ENCODE data around the gene RIMS1.

Gene RIMS1

DNA sequence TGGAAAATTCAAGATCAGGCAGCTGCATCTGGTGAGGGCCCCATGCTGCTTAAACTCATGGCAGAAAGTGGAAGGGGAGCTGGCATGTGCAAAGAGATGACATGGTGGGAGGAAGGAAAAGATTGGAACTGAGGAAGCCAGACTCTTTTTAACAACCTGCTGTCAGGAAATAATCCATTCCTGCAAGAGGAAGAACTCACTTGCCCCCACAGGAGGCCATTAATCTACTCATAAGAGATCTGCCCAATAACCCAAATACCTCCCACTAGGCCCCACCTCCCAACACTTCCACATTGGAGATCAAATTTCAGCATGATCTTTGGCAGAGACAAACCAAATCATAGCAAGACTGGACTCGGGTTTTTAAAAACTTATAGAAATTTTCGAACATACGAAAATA, 535.0 kb downstream of the RIMS1 start:
- no peak for TF ChIP-seq Cebpa-rat (IDR thresholded peaks at IDR 0.05)
- no peaks in the 10 kb centered on the region for H4K20me1 ChIP-seq
- no peaks in the 10 kb centered on the region for H3K9me3 ChIP-seq (replicated peaks in 1 of 11)
- H3K27ac ChIP-seq, result no peak overlapping the region
- no peak overlapping the region for H3K4me3 ChIP-seq
- no peaks in the 10 kb centered on the region for H3K36me3 ChIP-seq
- no peaks in the 10 kb centered on the region for H3K27me3 ChIP-seq
- no peaks in the 10 kb centered on the region for H3K4me1 ChIP-seq
- H3K9ac ChIP-seq, result no peak overlapping the region
- H3K4me2 ChIP-seq, result no peak overlapping the region

DNA sequence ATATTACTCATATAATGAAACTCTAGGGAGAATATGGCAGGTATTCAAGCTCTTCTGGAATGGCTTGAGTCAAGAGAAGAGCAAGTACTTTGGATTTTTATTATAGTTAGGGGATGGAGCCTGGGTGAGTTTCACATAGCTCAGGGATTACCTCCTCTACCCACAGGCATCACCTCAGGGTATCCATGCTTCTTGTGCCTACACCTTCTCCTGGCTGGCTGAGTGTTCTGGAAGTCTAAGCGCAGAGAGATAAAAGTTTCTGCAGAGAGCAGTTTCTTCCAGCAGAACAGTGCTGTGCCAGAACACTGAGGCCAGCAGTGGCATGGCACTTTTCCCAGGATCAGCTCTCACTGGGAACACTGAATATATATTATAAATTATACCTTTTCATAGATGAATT, 535.8 kb downstream of the RIMS1 start:
- TF ChIP-seq Cebpa-rat (IDR thresholded peaks at IDR 0.05), result no peak
- H3K9ac ChIP-seq, result no peak overlapping the region
- no peak overlapping the region for H3K27ac ChIP-seq
- no peak overlapping the region for H3K4me3 ChIP-seq
- H3K9me3 ChIP-seq (replicated peaks in 1 of 11), result no peaks in the 10 kb centered on the region
- no peaks in the 10 kb centered on the region for H4K20me1 ChIP-seq
- no peak overlapping the region for H3K4me2 ChIP-seq
- H3K36me3 ChIP-seq, result no peaks in the 10 kb centered on the region
- no peaks in the 10 kb centered on the region for H3K4me1 ChIP-seq
- H3K27me3 ChIP-seq, result no peaks in the 10 kb centered on the region

DNA sequence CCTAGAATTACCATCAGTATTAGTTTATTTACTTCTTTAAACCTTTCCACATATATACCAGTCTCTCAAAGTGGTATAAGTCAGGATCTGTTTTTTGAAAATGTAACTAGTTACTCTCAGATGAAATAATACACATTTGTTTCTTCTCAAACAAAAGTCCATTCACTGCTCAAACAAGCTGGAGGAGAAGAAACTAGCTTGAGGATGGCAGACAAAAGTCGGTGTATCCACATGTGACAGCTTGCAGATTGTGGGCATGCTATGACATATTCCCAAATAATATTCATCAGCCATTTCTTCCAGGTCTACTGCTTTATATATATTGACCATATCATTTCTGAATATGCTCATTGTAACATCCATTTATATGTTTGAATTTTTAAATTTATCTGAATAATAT, 538.1 kb downstream of the RIMS1 start:
- H3K4me2 ChIP-seq, result no peak overlapping the region
- no peak overlapping the region for H3K27ac ChIP-seq
- H4K20me1 ChIP-seq, result no peaks in the 10 kb centered on the region
- no peaks in the 10 kb centered on the region for H3K4me1 ChIP-seq
- no peaks in the 10 kb centered on the region for H3K9me3 ChIP-seq (replicated peaks in 1 of 11)
- H3K9ac ChIP-seq, result no peak overlapping the region
- no peaks in the 10 kb centered on the region for H3K27me3 ChIP-seq
- H3K4me3 ChIP-seq, result no peak overlapping the region
- TF ChIP-seq Cebpa-rat (IDR thresholded peaks at IDR 0.05), result no peak
- no peaks in the 10 kb centered on the region for H3K36me3 ChIP-seq

DNA sequence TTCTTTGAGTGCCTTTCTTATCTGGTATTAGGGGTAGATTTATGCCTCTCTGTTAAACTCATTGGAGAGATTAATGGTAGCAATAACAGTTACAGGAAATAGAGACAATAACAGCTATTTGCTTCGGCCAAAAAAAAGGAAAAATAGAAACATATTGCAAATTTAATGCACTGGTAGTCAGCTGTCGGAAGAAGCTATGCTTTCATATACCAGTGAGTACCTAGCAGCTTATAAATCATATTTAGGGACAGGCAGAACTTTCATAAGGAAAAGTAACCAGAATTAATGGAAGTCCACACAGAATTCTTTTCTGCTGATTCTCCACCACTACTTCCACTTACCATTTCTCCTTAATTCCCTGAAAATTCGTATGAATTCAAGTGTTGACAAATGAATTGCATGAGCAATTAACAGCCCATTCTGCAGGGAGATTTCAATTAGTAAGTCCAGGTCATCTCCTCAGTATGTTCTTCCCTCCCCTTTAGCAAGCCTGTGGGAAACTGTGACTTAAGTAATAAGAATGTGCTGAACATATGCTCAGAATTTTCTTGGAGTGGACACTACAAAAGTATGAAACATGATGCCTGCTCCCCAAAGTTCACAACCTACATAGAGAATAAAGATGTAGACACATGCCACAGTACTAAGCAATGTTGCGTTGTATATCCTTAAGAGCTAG, 538.8 kb downstream of the RIMS1 start:
- Histone ChIP-seq H3K36me3 (no peaks in the 10 kb centered on the region), H3K27ac (no peak overlapping the region), H4K20me1 (no peaks in the 10 kb centered on the region), H3K9me3 (replicated peaks in 1 of 11) (no peaks in the 10 kb centered on the region), H3K4me3 (no peak overlapping the region), H3K27me3 (no peaks in the 10 kb centered on the region), H3K4me1 (no peaks in the 10 kb centered on the region), H3K9ac (no peak overlapping the region), H3K4me2 (no peak overlapping the region)
- no peak for TF ChIP-seq Cebpa-rat (IDR thresholded peaks at IDR 0.05)

DNA sequence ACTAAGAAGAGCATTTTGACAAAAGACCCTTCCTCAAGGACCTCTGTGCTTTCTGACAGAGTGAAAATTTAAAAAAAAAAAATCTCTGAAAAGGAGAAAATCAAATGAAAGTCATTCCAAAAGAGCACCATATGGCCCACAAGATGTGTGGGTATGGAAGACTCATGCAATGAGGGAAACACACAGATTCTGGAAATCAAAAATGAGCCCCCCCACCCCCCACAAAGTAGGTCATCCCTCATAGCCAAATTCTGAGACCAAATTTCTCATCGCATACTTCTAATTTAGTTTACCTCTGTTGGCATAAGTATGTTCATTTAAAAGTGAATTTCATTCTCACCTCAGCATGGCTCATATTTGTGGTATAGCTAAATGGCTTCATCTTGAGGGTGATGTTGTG, 554.3 kb downstream of the RIMS1 start:
- Histone ChIP-seq H3K4me3 (no peak overlapping the region), H3K27ac (no peak overlapping the region), H3K9me3 (replicated peaks in 1 of 11) (no peaks in the 10 kb centered on the region), H3K27me3 (no peaks in the 10 kb centered on the region), H4K20me1 (no peaks in the 10 kb centered on the region), H3K4me2 (no peak overlapping the region), H3K4me1 (no peaks in the 10 kb centered on the region), H3K36me3 (no peaks in the 10 kb centered on the region), H3K9ac (no peak overlapping the region)
- no peak for TF ChIP-seq Cebpa-rat (IDR thresholded peaks at IDR 0.05)

DNA sequence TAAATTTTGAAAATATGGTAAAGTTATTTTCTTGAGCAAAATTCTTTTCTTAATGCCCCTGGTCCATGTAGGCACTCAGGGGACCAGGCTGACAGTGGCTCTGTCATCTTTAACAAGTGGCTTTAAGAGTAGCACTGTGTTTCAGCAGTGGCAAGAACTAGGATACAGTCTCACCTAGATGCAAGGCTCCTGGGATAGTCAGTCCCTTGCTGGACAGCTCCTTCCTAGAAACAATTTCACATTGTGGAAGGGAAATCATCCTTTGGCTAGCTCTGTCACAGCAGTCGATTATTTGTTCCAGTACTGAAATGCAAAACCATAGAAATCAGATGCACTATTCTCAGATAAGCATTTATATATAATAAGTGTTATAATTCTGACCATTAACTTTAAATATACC, 560.1 kb downstream of the RIMS1 start:
- Histone ChIP-seq H3K9me3 (replicated peaks in 1 of 11) (no peaks in the 10 kb centered on the region), H3K4me1 (no peaks in the 10 kb centered on the region), H3K4me2 (no peak overlapping the region), H3K4me3 (no peak overlapping the region), H3K9ac (no peak overlapping the region), H3K27ac (no peak overlapping the region), H3K36me3 (no peaks in the 10 kb centered on the region), H3K27me3 (no peaks in the 10 kb centered on the region), H4K20me1 (no peaks in the 10 kb centered on the region)
- no peak for TF ChIP-seq Cebpa-rat (IDR thresholded peaks at IDR 0.05)
